Heart right ventricle (tissue), 16 donors: ENCODE measurements around the gene PCSK5. TPM values are rescaled to one million over a fixed set of nuclear protein-coding genes. Genes with fewer than 3 reads are reported as not detected.
A peak's percentile ranks its signal among the peaks of the same experiment; 100 is the strongest.

Experiments
- ATAC-seq, 8 donors: fragments of 200-7000 bp; cut with Tn5 transposase; one replicate each; pipeline ENCODE4 v1.9.1; 2020; ENCODE audit warnings: mild to moderate bottlenecking in 8 of 8, moderate library complexity in 8 of 8, moderate number of reproducible peaks in 1 of 8
- DNase-seq, 2 donors: peaks; one replicate each; pipeline ENCODE4 v3.0.0-alpha.2; 2020
- H3K27ac ChIP-seq, 10 donors: fragments of 200-600 bp; sonication (generic) in 2 of 10; one replicate each; pipeline versions ENCODE4 v1.5.0 to v1.8.0; 2020 to 2022; ENCODE audit warnings: mild to moderate bottlenecking in 3 of 10
- H3K27me3 ChIP-seq, 7 donors: fragments of 200-600 bp; one replicate each; pipeline ENCODE4 v1.8.0; 2021 to 2022; ENCODE audit warnings: mild to moderate bottlenecking in 2 of 7
- H3K36me3 ChIP-seq, 9 donors: fragments of 200-600 bp; sonication (generic) in 1 of 9; one replicate each; pipeline versions ENCODE4 v1.5.0 to v1.8.0; 2020 to 2022; ENCODE audit warnings: mild to moderate bottlenecking in 2 of 9
- H3K4me1 ChIP-seq, 9 donors: fragments of 200-600 bp; sonication (generic) in 1 of 9; one replicate each; pipeline versions ENCODE4 v1.5.0 to v1.8.0; 2020 to 2022; ENCODE audit warnings: mild to moderate bottlenecking in 4 of 9
- H3K4me3 ChIP-seq, 10 donors: fragments of 200-600 bp; sonication (generic) in 2 of 10; one replicate each; pipeline versions ENCODE4 v1.5.0 to v1.8.0; 2020 to 2022; ENCODE audit warnings: mild to moderate bottlenecking in 7 of 10, moderate library complexity in 2 of 10
- H3K9me3 ChIP-seq, 11 donors: fragments of 200-600 bp in 10 of 11; sonication (generic) in 2 of 11; one replicate each; pipeline versions ENCODE4 v1.5.0 to v1.8.0; 2013 to 2022; ENCODE audit warnings: mild to moderate bottlenecking in 2 of 11, control low read depth in 1 of 11, moderate library complexity in 1 of 11
- CTCF ChIP-seq, 9 donors: fragments of 200-600 bp; sonication (generic) in 2 of 9; IDR thresholded peaks; one replicate each; pipeline versions ENCODE4 v1.5.0 to v1.8.0; 2021 to 2022; ENCODE audit warnings: antibody characterized with exemption in 9 of 9, mild to moderate bottlenecking in 5 of 9, moderate library complexity in 1 of 9
- WGBS, 2 donors: extraction: QIAGEN DNeasy Blood & Tissue Kit; methylation state at CpG; one replicate each; pipeline ENCODE4 v1.1.7; 2013; ENCODE audit warnings: inconsistent platforms in 1 of 2; 5-methylcytosine and 5-hydroxymethylcytosine counted together
- intact Hi-C, 10 donors: fragments of 100-400 bp; cut with DNase I; formaldehyde crosslinking; loops; one replicate each; pipeline versions ENCODE4 v1.11.1 to v1.14.2; 2022
- polyA plus RNA-seq, 2 donors: library from polyadenylated mRNA; stranded (reverse); fragments of 200-250 nt; gene quantifications; one replicate each; pipeline ENCODE4 v1.2.3, GENCODE V29; 2013
- total RNA-seq, 10 donors: library from RNA; stranded (reverse); fragmentation: NEBNext Ultra II Directional in 3 of 10; extraction: Animal tissue kit (Norgen Biotek cat#: 25700) in 3 of 10; gene quantifications; one replicate each; pipeline versions ENCODE4 v1.2.1 to v1.2.4, GENCODE V29; 2021 to 2023
- donor health status: Arrhythmogenic right ventricular cardiomyopathy.
- donor health status: ischemic (EF 13 %, LVEDD 7.1; RV severe dilation, severe dysfunction).
- donor health status: healthy with polysubstance abuse.
- donor health status: DM: no; HTN: yes; CAD: no.
- donor health status: DM: no; HTN: no; CAD: no.
- donor health status: ischemic (EF 25% LVEDD 6.9; RV normal size, moderate dysfunction).
- donor health status: ischemic (EF 25% LVEDD 5.7; RV mildly dilated, moderate dysfunction).
- donor health status: healthy.
- donor health status: DM: yes; HTN: yes; CAD: no.
- donor health status: Ischemic cardiomyopathy.
- donor health status: ischemic (EF 35%, LVEDD 5.7; RV mildly dilated, moderate dysfunction).
- donor health status: nonischemic (EF 11% LVEDD 7.7; RV severe dilation, severe dysfunction).
- donor health status: DM: yes; HTN: yes; CAD: no.
- donor health status: PGD.
- donor health status: ischemic (EF 29% LVEDD 5.4; RV normal size, mild dysfunction).
- donor health status: nonischemic (EF 23%, LVEDD 6.1; RV moderate dilation, normal function).

The PCSK5 gene
- total and polyA plus RNA-seq, 12 donors = 1.8 to 8.3 (median 5.7) TPM

GRCh38 chr9:76087976-76088375 is 197.5 kb downstream of the PCSK5 start:
- Histone ChIP-seq H3K4me1 (no peaks in the 10 kb centered on the region), H3K36me3 (peaks cover 0 to 10% (median 0%) of the 10 kb centered on the region in 9 donors), H3K27ac (no peak overlapping the region), H3K27me3 (no peaks in the 10 kb centered on the region), H3K9me3 (no peaks in the 10 kb centered on the region), H3K4me3 (no peak overlapping the region)
- ATAC-seq = no peak
- 91 to 93% methylated on average over 1 of the region's 1 CpG for WGBS, 2 donors
- intact Hi-C loops = no loop called here
- DNase-seq = no peak
- no peak for TF ChIP-seq CTCF (IDR thresholded peaks at IDR 0.05)

GRCh38 chr9:76090330-76090729 is 199.9 kb downstream of the PCSK5 start:
- intact Hi-C loops = no loop called here
- Histone ChIP-seq H3K27me3 (no peaks in the 10 kb centered on the region), H3K9me3 (no peaks in the 10 kb centered on the region), H3K4me3 (no peak overlapping the region), H3K27ac (no peak overlapping the region), H3K36me3 (peaks cover 0 to 10% (median 0%) of the 10 kb centered on the region in 9 donors), H3K4me1 (no peaks in the 10 kb centered on the region)
- DNase-seq (no peak), ATAC-seq (no peak)
- WGBS, 2 donors = 68 to 72% methylated on average over 6 of the region's 6 CpGs
- TF ChIP-seq CTCF (IDR thresholded peaks at IDR 0.05) = no peak

- H3K36me3 ChIP-seq = peaks cover 0 to 10% (median 4%) of the 10 kb centered on the region in 9 donors
- H3K4me1 ChIP-seq = no peaks in the 10 kb centered on the region
- intact Hi-C loops = no loop called here
- H3K27me3 ChIP-seq = no peaks in the 10 kb centered on the region
- H3K4me3 ChIP-seq = no peak overlapping the region
- H3K9me3 ChIP-seq = no peaks in the 10 kb centered on the region
- no peak for ATAC-seq
- no peak for DNase-seq
- no peak for TF ChIP-seq CTCF (IDR thresholded peaks at IDR 0.05)
- WGBS, 2 donors = 89 to 93% methylated on average over 10 of the region's 10 CpGs
- no peak overlapping the region for H3K27ac ChIP-seq
These were observed 200.4 kb downstream of the PCSK5 start for GRCh38 chr9:76090909-76091308.

- Histone ChIP-seq H3K9me3 (no peaks in the 10 kb centered on the region), H3K36me3 (peaks cover 0 to 17% (median 7%) of the 10 kb centered on the region in 9 donors), H3K27ac (no peak overlapping the region), H3K27me3 (no peaks in the 10 kb centered on the region), H3K4me3 (no peak overlapping the region), H3K4me1 (no peaks in the 10 kb centered on the region)
- WGBS, 2 donors = 71 to 75% methylated on average over 4 of the region's 4 CpGs
- no peak for TF ChIP-seq CTCF (IDR thresholded peaks at IDR 0.05)
- ATAC-seq (peak in 1 of 8 donors; percentile 27), DNase-seq (no peak)
- intact Hi-C loops = no loop called here
These were observed 202.1 kb downstream of the PCSK5 start for GRCh38 chr9:76092572-76092971.
